Pancreas (tissue), 10 donors: ENCODE data around the gene PUSL1. TPM values are rescaled to one million over a fixed set of nuclear protein-coding genes. Genes with fewer than 3 reads are reported as not detected.

Experiments used
- ATAC-seq, 4 donors: fragments of 200-7000 bp; cut with Tn5 transposase; one replicate each; pipeline versions ENCODE4 v1.8.0 to v1.9.1; 2020; ENCODE audit warnings: mild to moderate bottlenecking in 4 of 4, moderate library complexity in 4 of 4
- DNase-seq, 6 donors: peaks; one replicate each; pipeline ENCODE4 v3.0.0-alpha.2; 2020
- FAIRE-seq: peaks from 2 replicates; lab custom pipeline; 2012; peaks lifted over from hg19 to GRCh38; lab: Jason Lieb, UNC
- H3K27ac ChIP-seq, 4 donors: fragments of 200-600 bp; sonication (generic); 1 replicate in 3 of 4; 2 replicates in 1 of 4; pipeline versions ENCODE4 v1.5.0 to v1.8.0; 2020
- H3K27me3 ChIP-seq, 4 donors: fragments of 200-600 bp; one replicate each; pipeline ENCODE4 v1.8.0; 2021
- H3K36me3 ChIP-seq, 3 donors: fragments of 200-600 bp; sonication (generic) in 1 of 3; one replicate each; pipeline versions ENCODE4 v1.5.0 to v1.8.0; 2020 to 2021
- H3K4me1 ChIP-seq, 3 donors: fragments of 200-600 bp; one replicate each; pipeline ENCODE4 v1.8.0; 2021
- H3K4me3 ChIP-seq, 4 donors: fragments of 200-600 bp; sonication (generic) in 2 of 4; one replicate each; pipeline versions ENCODE4 v1.5.0 to v1.8.0; 2020 to 2021
- H3K9me3 ChIP-seq, 4 donors: fragments of 200-600 bp; one replicate each; pipeline ENCODE4 v1.8.0; 2021
- CTCF ChIP-seq, 4 donors: fragments of 200-600 bp; sonication (generic) in 3 of 4; IDR thresholded peaks; one replicate each; pipeline versions ENCODE4 v1.5.0 to v1.8.0; 2021; ENCODE audit warnings: antibody characterized with exemption in 4 of 4
- WGBS, 2 donors: extraction: QIAGEN DNeasy Blood & Tissue Kit; methylation state at CpG; one replicate each; pipeline ENCODE4 v1.1.7; 2013; 5-methylcytosine and 5-hydroxymethylcytosine counted together
- intact Hi-C, 3 donors: fragments of 100-400 bp; cut with DNase I; formaldehyde crosslinking; loops; one replicate each; pipeline versions ENCODE4 v1.11.1 to v1.14.2; 2022
- polyA plus RNA-seq, 2 donors: library from polyadenylated mRNA; stranded (reverse); fragments of 200-250 nt; gene quantifications; one replicate each; pipeline ENCODE4 v1.2.3, GENCODE V29; 2013
- total RNA-seq, 6 donors: library from RNA; stranded (reverse); fragmentation: NEBNext Ultra II Directional in 4 of 6; extraction: Animal tissue kit (Norgen Biotek cat#: 25700) in 4 of 6; gene quantifications; one replicate each; pipeline versions ENCODE4 v1.2.1 to v1.2.4, GENCODE V29; 2021 to 2023
- donor health status: healthy with polysubstance abuse.
- donor health status: DM: no; HTN: no; CAD: no; lungs with moderate emphysema.
- donor health status: DM: no; HTN: no; CAD: no.
- donor health status: control.
- donor health status: control.
- donor health status: Bipolar disorder and iron deficiency.
- donor health status: DM: yes; HTN: yes; CAD: no.
- donor health status: DM: no; HTN: no; CAD: no.
- donor health status: DM: no; HTN: no; CAD: no.
- donor health status: DM: yes; HTN: yes; CAD: no.

PUSL1 gene
- total and polyA plus RNA-seq, 8 donors, result 7.5 to 23.2 (median 10.2) TPM

- Histone ChIP-seq H3K4me3 (no peak overlapping the region), H3K9me3 (no peaks in the 10 kb centered on the region), H3K27ac (no peak overlapping the region), H3K27me3 (no peaks in the 10 kb centered on the region), H3K4me1 (peaks cover 7 to 21% (median 14%) of the 10 kb centered on the region in 3 donors), H3K36me3 (peaks cover 0 to 34% (median 21%) of the 10 kb centered on the region in 3 donors)
- 83% methylated on average over 21 of the region's 21 CpGs for WGBS, 2 donors
- TF ChIP-seq CTCF (IDR thresholded peaks at IDR 0.05), result no peak
- no peak for DNase-seq
- no peak for ATAC-seq
- intact Hi-C loops, result no loop called here
- no peak for FAIRE-seq
These were observed 2.2 kb downstream of the PUSL1 start for GRCh38 chr1:1310476-1311053.

- Histone ChIP-seq H3K4me1 (peaks cover 6 to 13% (median 6%) of the 10 kb centered on the region in 3 donors), H3K4me3 (no peak overlapping the region), H3K36me3 (peaks cover 0 to 34% (median 21%) of the 10 kb centered on the region in 3 donors), H3K27me3 (no peaks in the 10 kb centered on the region), H3K27ac (no peak overlapping the region), H3K9me3 (no peaks in the 10 kb centered on the region)
- 89 to 94% methylated on average over 20 to 22 of the region's 22 CpGs for WGBS, 2 donors
- DNase-seq, result no peak
- no peak for TF ChIP-seq CTCF (IDR thresholded peaks at IDR 0.05)
- no peak for FAIRE-seq
- intact Hi-C loops, result no loop called here
- no peak for ATAC-seq
These were observed 3.0 kb downstream of the PUSL1 start for GRCh38 chr1:1311107-1312104.

- DNase-seq (no peak), FAIRE-seq (no peak), ATAC-seq (no peak)
- intact Hi-C loops, result no loop called here
- Histone ChIP-seq H3K27me3 (no peaks in the 10 kb centered on the region), H3K4me1 (peaks cover 0 to 6% (median 2%) of the 10 kb centered on the region in 3 donors), H3K9me3 (no peaks in the 10 kb centered on the region), H3K4me3 (no peak overlapping the region), H3K27ac (no peak overlapping the region), H3K36me3 (peaks cover 0 to 37% (median 21%) of the 10 kb centered on the region in 3 donors)
- 92 to 94% methylated on average over 49 of the region's 49 CpGs for WGBS, 2 donors
- no peak for TF ChIP-seq CTCF (IDR thresholded peaks at IDR 0.05)
These were observed 4.3 kb downstream of the PUSL1 start for GRCh38 chr1:1312450-1313314.

GRCh38 chr1:1313500-1314236 lies 5.3 kb downstream of the PUSL1 start:
- Histone ChIP-seq H3K36me3 (peaks cover 0 to 38% (median 21%) of the 10 kb centered on the region in 3 donors), H3K27me3 (no peaks in the 10 kb centered on the region), H3K4me1 (peaks cover 0 to 15% (median 11%) of the 10 kb centered on the region in 3 donors), H3K4me3 (no peak overlapping the region), H3K9me3 (no peaks in the 10 kb centered on the region), H3K27ac (no peak overlapping the region)
- ATAC-seq (no peak), FAIRE-seq (no peak), DNase-seq (no peak)
- 88 to 90% methylated on average over 35 to 37 of the region's 37 CpGs for WGBS, 2 donors
- no peak for TF ChIP-seq CTCF (IDR thresholded peaks at IDR 0.05)
- intact Hi-C loops, result no loop called here
